Measurements from ENCODE around the gene RBM20. TPM values are rescaled to one million over a fixed set of nuclear protein-coding genes. Genes with fewer than 3 reads are reported as not detected.

Gene RBM20
- total and polyA plus RNA-seq, 10 of the 15 experiments (the other 5 are each of a cell fraction or from before 2014, with no cell fraction given): 0.04 to 0.26 (median 0.15) TPM

- FAIRE-seq (no peak), ATAC-seq (peak; percentile 31), DNase-seq (ENCODE audit: low read depth, low spot score) (no peak)
- Histone ChIP-seq H3K4me1 (ENCODE audit: control insufficient read depth, insufficient read depth, low read length) (peaks cover 53% of the 10 kb centered on the region), H2AFZ (ENCODE audit: control insufficient read depth, low read depth, low read length) (no peak overlapping the region), H3K4me3 (peak overlapping the region; percentile 68), H3K36me3 (ENCODE audit: control insufficient read depth in 2 of 2, insufficient read depth in 2 of 2, low read length in 1 of 2) (no peaks in the 10 kb centered on the region), H3K79me2 (ENCODE audit: control insufficient read depth, insufficient read depth, low read length) (peaks cover 10% of the 10 kb centered on the region), H4K20me1 (ENCODE audit: control insufficient read depth, insufficient read depth) (no peaks in the 10 kb centered on the region), H3K9me3 (replicated peaks; ENCODE audit: control insufficient read depth, insufficient read depth, low read length) (no peaks in the 10 kb centered on the region), H3K27ac (ENCODE audit: control insufficient read depth, insufficient read depth) (peak overlapping the region; percentile 97), H3K9ac (ENCODE audit: control insufficient read depth, insufficient read depth, low read length) (peak overlapping the region; percentile 80), H3K4me2 (ENCODE audit: control insufficient read depth, insufficient read depth) (peak overlapping the region; percentile 80), H3K27me3 (replicated peaks in 1 of 2; ENCODE audit: control insufficient read depth in 2 of 2, insufficient read depth in 2 of 2, low read length in 1 of 2) (no peaks in the 10 kb centered on the region)
- CTCF ChIA-PET: interaction anchor here (0.7 to 6.8 kb wide), 22 partner anchors 8 to 182 kb away, joined by 3 to 70 read pairs (median 5); no protein-coding TSS in a partner anchor
- BruUV-seq (replicated peaks): TSS peak; percentile 98
- RAD21 ChIA-PET (ENCODE audit: unreplicated experiment): interaction anchor here (0.7 to 7.3 kb wide), 30 partner anchors 10 to 340 kb away, joined by 3 to 153 read pairs (median 7); partner anchors contain the start of genes BBIP1 and PDCD4
- POLR2A ChIA-PET: interaction anchor here (0.7 to 7.4 kb wide), 22 partner anchors 9 to 486 kb away, joined by 3 to 145 read pairs (median 5); partner anchors contain the start of gene PDCD4
- intact Hi-C loops (cut with micrococcal nuclease; ENCODE audit: unreplicated experiment) (loop anchor here (1.0 to 2.0 kb wide), 2 partner anchors 68 to 96 kb away; no protein-coding TSS in a partner anchor), in situ Hi-C loops (cut with MboI) (no loop called here)
- SMC1A ChIA-PET (ENCODE audit: uncharacterized antibody, unreplicated experiment): interaction anchor here (1.0 to 12.5 kb wide), 23 partner anchors 10 to 228 kb away, joined by 3 to 188 read pairs (median 10); partner anchors contain the start of genes BBIP1 and PDCD4
- under 1% methylated on average over 7 of the region's 7 CpGs for WGBS (ENCODE audit: insufficient coverage, insufficient replicate concordance, low lambda C conversion rate, missing lambda C conversion rate)
- TF ChIP-seq SMAD1 (IDR thresholded peaks at IDR 0.05; ENCODE audit: low read depth, partially characterized antibody): no peak
- TF ChIP-seq SPI1 (IDR thresholded peaks at IDR 0.05; ENCODE audit: borderline replicate concordance, insufficient read depth, low read depth, low read length): 0 out of 2 replicates have a peak, but pooled peaks have one; percentile 5
- TF ChIP-seq ZBTB11 (CRISPR knock-in tag; IDR thresholded peaks at IDR 0.05): peak; percentile 25; the same call in 1 of the 2 replicates
- no peak for TF ChIP-seq SMARCA5 (IDR thresholded peaks at IDR 0.05)
- peak; percentile 68 for TF ChIP-seq POLR2AphosphoS5 (IDR thresholded peaks at IDR 0.05; ENCODE audit: low read length)
- no peak for TF ChIP-seq FOS (IDR thresholded peaks at IDR 0.05; ENCODE audit: borderline replicate concordance, extremely low read depth, insufficient read length)
- TF ChIP-seq ZBTB4 (CRISPR knock-in tag; IDR thresholded peaks at IDR 0.05): peak; percentile 21; the same call in 1 of the 2 replicates
- TF ChIP-seq NKRF (conservative IDR thresholded peaks at IDR 0.05): 0 out of 2 replicates have a peak, but pooled peaks have one; percentile 28
- TF ChIP-seq LARP7 (IDR thresholded peaks at IDR 0.05): peak; percentile 64
- 0 out of 2 replicates have a peak, but pooled peaks have one; percentile 34 for TF ChIP-seq ZSCAN29 (IDR thresholded peaks at IDR 0.05)
- no peak for TF ChIP-seq MXI1 (IDR thresholded peaks at IDR 0.05; ENCODE audit: low read depth, low read length)
- 0 out of 2 replicates have a peak, but pooled peaks have one; percentile 33 for TF ChIP-seq GATAD2B (conservative IDR thresholded peaks at IDR 0.05; ENCODE audit: low read depth)
- 0 out of 3 replicates have a peak, but pooled peaks of 1 of the 2 experiments have one; percentile 3 for TF ChIP-seq EGR1 (IDR thresholded peaks at IDR 0.05; ENCODE audit: borderline replicate concordance in 1 of 2, low read depth in 2 of 2, low read length in 2 of 2)
- TF ChIP-seq BACH1 (IDR thresholded peaks at IDR 0.05; ENCODE audit: borderline replicate concordance): peak; percentile 62
Measured at GRCh38 chr10:110842326-110842904, 198.3 kb downstream of the RBM20 start.

Measured in GM12878 (cell line).